ENCODE results near the gene LPP.
"Not testable (repeated sequence)": the region's sequence is repeated elsewhere in the genome, so short reads cannot be mapped to it uniquely, and the experiment has no call there.

LPP gene

DNA sequence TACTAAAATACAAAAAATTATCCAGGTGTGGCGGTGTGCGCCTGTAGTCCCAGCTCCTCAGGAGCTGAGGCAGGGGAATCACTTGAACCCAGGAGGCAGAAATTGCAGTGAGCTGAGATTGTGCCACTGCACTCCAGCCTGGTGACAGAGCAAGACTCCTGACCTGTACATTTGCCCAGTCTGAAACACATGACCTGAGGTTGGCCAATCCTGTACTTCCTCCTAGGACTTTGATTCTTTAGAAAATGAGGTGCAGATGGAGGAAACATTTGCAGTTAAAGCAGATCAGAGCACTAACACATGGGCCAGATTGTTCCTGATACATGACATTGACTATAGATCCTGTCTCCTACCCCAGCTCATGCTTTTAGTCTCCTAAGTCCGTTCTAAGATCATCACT lies 28.9 kb upstream of the LPP start:
- TF ChIP-seq, protein P1, sequence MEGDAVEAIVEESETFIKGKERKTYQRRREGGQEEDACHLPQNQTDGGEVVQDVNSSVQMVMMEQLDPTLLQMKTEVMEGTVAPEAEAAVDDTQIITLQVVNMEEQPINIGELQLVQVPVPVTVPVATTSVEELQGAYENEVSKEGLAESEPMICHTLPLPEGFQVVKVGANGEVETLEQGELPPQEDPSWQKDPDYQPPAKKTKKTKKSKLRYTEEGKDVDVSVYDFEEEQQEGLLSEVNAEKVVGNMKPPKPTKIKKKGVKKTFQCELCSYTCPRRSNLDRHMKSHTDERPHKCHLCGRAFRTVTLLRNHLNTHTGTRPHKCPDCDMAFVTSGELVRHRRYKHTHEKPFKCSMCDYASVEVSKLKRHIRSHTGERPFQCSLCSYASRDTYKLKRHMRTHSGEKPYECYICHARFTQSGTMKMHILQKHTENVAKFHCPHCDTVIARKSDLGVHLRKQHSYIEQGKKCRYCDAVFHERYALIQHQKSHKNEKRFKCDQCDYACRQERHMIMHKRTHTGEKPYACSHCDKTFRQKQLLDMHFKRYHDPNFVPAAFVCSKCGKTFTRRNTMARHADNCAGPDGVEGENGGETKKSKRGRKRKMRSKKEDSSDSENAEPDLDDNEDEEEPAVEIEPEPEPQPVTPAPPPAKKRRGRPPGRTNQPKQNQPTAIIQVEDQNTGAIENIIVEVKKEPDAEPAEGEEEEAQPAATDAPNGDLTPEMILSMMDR (IDR thresholded peaks at IDR 0.05; ENCODE audit: control insufficient read depth, insufficient read depth, low read depth, low read length, missing control alignments) = no peak
- H3K4me3 ChIP-seq (ENCODE audit: control insufficient read depth, low read depth, low read length) = no peak overlapping the region
- DNase-seq (ENCODE audit: low read depth) = no peak

DNA sequence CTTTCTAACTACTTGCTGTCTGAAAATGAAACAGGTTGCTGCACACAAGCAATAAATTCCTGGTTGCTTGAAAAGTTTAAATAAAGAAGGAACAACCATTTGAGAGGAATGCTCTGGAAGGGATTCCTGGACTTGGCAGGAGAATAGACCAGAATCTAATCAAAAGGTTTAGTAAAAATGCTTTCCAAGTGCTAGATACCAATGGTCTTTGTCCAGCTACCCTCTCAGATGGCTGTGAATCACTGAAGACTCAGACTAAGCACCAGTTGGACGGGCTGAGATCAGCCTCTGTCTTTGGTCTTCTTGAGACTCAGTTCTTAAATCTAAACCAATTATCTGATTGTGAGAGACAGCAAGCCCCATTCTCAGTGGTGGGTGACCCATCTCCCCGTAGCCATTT lies 27.7 kb upstream of the LPP start:
- no peak overlapping the region for H3K4me3 ChIP-seq (ENCODE audit: control insufficient read depth, low read depth, low read length)
- DNase-seq (ENCODE audit: low read depth) = peak; percentile 38
- TF ChIP-seq, protein P1 (IDR thresholded peaks at IDR 0.05; ENCODE audit: control insufficient read depth, insufficient read depth, low read depth, low read length, missing control alignments) = no peak

DNA sequence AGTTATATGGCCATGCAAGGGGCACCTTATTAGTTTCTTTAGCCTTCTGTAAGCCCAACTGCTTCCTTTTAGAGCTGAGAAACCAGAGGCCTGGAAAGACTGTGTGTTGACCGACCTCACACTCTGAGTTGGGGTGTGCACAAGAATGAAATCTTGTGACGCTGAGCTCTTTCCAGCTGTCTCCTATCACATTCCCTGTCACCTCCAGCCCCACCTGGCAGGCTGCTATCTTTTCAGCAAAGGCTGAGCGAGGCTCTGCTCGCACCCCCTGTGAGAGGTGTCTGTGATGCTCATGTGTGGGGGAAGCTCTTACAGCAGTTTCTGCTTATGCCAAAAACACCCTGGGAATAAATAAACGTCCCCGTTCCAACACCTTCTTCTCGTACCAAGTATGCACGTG lies 27.0 kb upstream of the LPP start:
- H3K4me3 ChIP-seq (ENCODE audit: control insufficient read depth, low read depth, low read length) = no peak overlapping the region
- TF ChIP-seq, protein P1 (IDR thresholded peaks at IDR 0.05; ENCODE audit: control insufficient read depth, insufficient read depth, low read depth, low read length, missing control alignments) = no peak
- DNase-seq (ENCODE audit: low read depth) = no peak

DNA sequence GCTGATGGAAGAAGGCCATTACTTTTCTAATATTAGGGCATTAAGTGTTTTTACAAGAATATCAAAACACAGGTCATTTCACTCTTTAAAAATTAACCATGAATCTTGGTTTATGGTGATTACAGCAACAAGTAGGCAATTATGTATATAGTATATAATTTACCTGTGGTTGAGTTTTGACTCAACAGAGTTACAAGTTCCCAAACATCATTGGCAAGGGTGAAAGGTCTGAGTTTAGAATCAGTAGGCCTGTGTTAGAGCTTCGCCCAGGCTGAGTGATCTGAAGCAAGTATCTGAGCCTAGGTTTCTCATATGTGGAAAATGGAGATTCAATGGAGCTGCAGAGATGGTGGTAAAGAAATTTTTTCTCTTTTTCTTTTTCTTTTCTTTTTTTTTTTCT lies 25.1 kb upstream of the LPP start:
- no peak overlapping the region for H3K4me3 ChIP-seq (ENCODE audit: control insufficient read depth, low read depth, low read length)
- TF ChIP-seq, protein P1 (IDR thresholded peaks at IDR 0.05; ENCODE audit: control insufficient read depth, insufficient read depth, low read depth, low read length, missing control alignments) = no peak
- DNase-seq (ENCODE audit: low read depth) = no peak

DNA sequence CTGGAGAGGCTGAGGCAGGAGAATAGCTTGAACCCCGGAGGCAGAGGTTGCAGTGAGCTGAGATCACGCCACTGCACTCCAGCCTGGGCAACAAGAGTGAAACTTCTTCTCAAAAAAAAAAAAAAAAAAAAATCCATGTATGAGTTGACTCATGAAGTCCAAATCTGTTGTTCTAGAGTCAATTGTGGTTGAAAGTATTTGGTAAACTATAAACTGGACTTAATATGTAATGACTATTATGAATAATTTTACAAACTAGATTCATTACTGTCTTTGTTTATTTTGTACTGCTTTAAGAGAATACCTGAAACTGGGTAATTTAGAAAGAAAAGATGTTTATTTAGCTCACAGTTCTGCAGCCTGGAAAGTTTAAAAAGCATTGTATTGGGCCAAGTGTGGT lies 22.9 kb upstream of the LPP start:
- H3K4me3 ChIP-seq (ENCODE audit: control insufficient read depth, low read depth, low read length); DNase-seq (ENCODE audit: low read depth): not testable (repeated sequence)

DNA sequence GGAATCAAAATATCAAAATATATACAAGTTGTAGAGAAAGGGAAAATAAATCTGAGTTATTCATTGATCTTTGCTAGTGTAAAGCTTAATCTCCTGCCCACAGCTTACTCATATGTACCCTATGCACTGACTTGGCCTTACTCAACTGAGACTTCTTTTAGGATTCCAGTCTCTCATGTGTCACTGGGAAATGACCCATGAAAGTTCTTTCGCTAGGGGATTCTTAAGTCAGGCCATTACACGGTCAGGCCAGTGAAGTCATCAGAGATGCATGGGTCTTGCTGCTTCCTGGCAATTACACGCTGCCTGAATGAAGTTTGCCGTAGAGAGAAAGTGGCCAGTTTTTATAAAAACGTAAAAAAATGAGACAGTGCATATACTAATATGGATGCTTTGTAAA lies 20.7 kb upstream of the LPP start:
- H3K4me3 ChIP-seq (ENCODE audit: control insufficient read depth, low read depth, low read length) = no peak overlapping the region
- DNase-seq (ENCODE audit: low read depth) = no peak
- TF ChIP-seq, protein P1 (IDR thresholded peaks at IDR 0.05; ENCODE audit: control insufficient read depth, insufficient read depth, low read depth, low read length, missing control alignments) = no peak

DNA sequence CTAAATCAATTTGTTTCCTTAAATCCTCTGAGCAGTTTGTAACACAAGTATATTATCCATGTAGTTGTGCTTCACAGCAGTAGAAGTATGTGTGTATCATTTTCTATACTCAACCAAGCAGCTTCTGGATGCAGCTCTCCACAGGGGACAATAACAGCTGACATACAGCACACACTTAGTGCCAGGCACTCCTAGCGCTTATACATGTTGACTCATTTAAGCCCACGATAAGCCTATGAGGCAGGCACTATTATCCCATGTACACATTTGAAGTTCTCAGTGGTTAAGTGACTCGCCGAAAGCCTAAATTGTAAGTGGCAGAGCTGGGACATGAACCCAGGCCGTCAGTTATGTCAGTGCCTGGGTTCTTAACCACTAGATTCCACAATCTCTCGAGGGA lies 20.3 kb upstream of the LPP start:
- no peak for DNase-seq (ENCODE audit: low read depth)
- H3K4me3 ChIP-seq (ENCODE audit: control insufficient read depth, low read depth, low read length) = no peak overlapping the region
- TF ChIP-seq, protein P1 (IDR thresholded peaks at IDR 0.05; ENCODE audit: control insufficient read depth, insufficient read depth, low read depth, low read length, missing control alignments) = no peak

Data from AG09309 (cell line).